CD14-positive monocyte (primary cell): ENCODE data around the gene DOCK3. TPM values are rescaled to one million over a fixed set of nuclear protein-coding genes. Genes with fewer than 3 reads are reported as not detected.

Source experiments
- DNase-seq, 3 donors: peaks; one replicate each; pipeline ENCODE4 v3.0.0-alpha.2; 2011 to 2022
- H2AFZ ChIP-seq: 2 replicates; pipeline ENCODE4 v1.6.0; 2012; ENCODE audit warnings: mild to moderate bottlenecking, low read depth, low read length, inconsistent platforms; ENCODE audit not compliant: insufficient read depth, poor library complexity, severe bottlenecking
- H3K27ac ChIP-seq, 2 donors: 1 replicate in 1 of 2; 2 replicates in 1 of 2; pipeline ENCODE4 v1.5.1; 2012 to 2013; ENCODE audit warnings: low read length in 2 of 2, control low read depth in 1 of 2, inconsistent platforms in 1 of 2, low read depth in 1 of 2, mild to moderate bottlenecking in 1 of 2
- H3K27me3 ChIP-seq, 2 donors: one replicate each; pipeline versions ENCODE4 v1.6.0 to v1.6.1; 2011 to 2013; ENCODE audit warnings: low read length in 2 of 2; ENCODE audit not compliant: control insufficient read depth in 2 of 2, insufficient read depth in 2 of 2
- H3K36me3 ChIP-seq, 2 donors: replicated peaks in 1 of 2; 1 replicate in 1 of 2; 2 replicates in 1 of 2; pipeline versions ENCODE4 v1.5.1 to v1.6.1; 2012 to 2013; ENCODE audit warnings: low read length in 2 of 2, control low read depth in 1 of 2, inconsistent platforms in 1 of 2, mild to moderate bottlenecking in 1 of 2; ENCODE audit not compliant: insufficient read depth in 2 of 2, control insufficient read depth in 1 of 2
- H3K4me1 ChIP-seq, 2 donors: 1 replicate in 1 of 2; 2 replicates in 1 of 2; pipeline versions ENCODE4 v1.5.1 to v1.6.1; 2012 to 2013; ENCODE audit warnings: low read length in 2 of 2, control low read depth in 1 of 2, inconsistent platforms in 1 of 2, mild to moderate bottlenecking in 1 of 2, moderate library complexity in 1 of 2; ENCODE audit not compliant: insufficient read depth in 2 of 2, control insufficient read depth in 1 of 2
- H3K4me2 ChIP-seq: replicated peaks from 2 replicates; pipeline ENCODE3; 2012; ENCODE audit warnings: low read length, moderate library complexity, mild to moderate bottlenecking; ENCODE audit not compliant: poor library complexity, severe bottlenecking; ENCODE audit errors: extremely low read depth
- H3K4me3 ChIP-seq, 3 experiments: fragments of 200-600 bp in 1 of 3; sonication (generic) in 1 of 3; replicated peaks in 1 of 3; 1 replicate in 2 of 3; 2 replicates in 1 of 3; pipeline ENCODE4 v1.5.1; 2011 to 2013; ENCODE audit warnings: low read length in 3 of 3, mild to moderate bottlenecking in 3 of 3, control low read depth in 2 of 3, low read depth in 2 of 3, inconsistent platforms in 1 of 3, moderate library complexity in 1 of 3
- H3K79me2 ChIP-seq: 2 replicates; pipeline ENCODE4 v1.6.0; 2012; ENCODE audit warnings: mild to moderate bottlenecking, control low read depth, inconsistent platforms, low read length, moderate library complexity; ENCODE audit not compliant: insufficient read depth
- H3K9ac ChIP-seq: 2 replicates; pipeline ENCODE4 v1.6.0; 2017; ENCODE audit warnings: low read length, mild to moderate bottlenecking; ENCODE audit not compliant: insufficient read depth, poor library complexity, severe bottlenecking
- H3K9me3 ChIP-seq, 2 donors: replicated peaks in 1 of 2; 1 replicate in 1 of 2; 2 replicates in 1 of 2; pipeline versions ENCODE4 v1.5.1 to v1.6.1; 2012 to 2013; ENCODE audit warnings: low read length in 2 of 2, control low read depth in 1 of 2; ENCODE audit not compliant: control insufficient read depth in 1 of 2, insufficient read depth in 1 of 2
- H4K20me1 ChIP-seq: 2 replicates; pipeline ENCODE4 v1.6.0; 2012; ENCODE audit warnings: mild to moderate bottlenecking, low read length, control low read depth, moderate library complexity; ENCODE audit not compliant: insufficient read depth
- H3K27ac Mint-ChIP-seq, 7 donors: one replicate each; pipeline ENCODE4 v1.8.0; 2020; ENCODE audit warnings: mild to moderate bottlenecking in 7 of 7, mixed read lengths in 7 of 7, moderate library complexity in 6 of 7, inconsistent platforms in 2 of 7
- H3K27me3 Mint-ChIP-seq, 3 donors: one replicate each; pipeline ENCODE4 v1.8.0; 2021 to 2022; ENCODE audit warnings: low read depth in 3 of 3, mild to moderate bottlenecking in 3 of 3, mixed read lengths in 3 of 3, moderate library complexity in 3 of 3, inconsistent platforms in 1 of 3
- H3K36me3 Mint-ChIP-seq, 2 donors: one replicate each; pipeline ENCODE4 v1.8.0; 2020; ENCODE audit warnings: mixed read lengths in 2 of 2, inconsistent platforms in 1 of 2, mild to moderate bottlenecking in 1 of 2
- H3K4me1 Mint-ChIP-seq: one replicate; pipeline ENCODE4 v1.8.0; 2020; ENCODE audit warnings: mild to moderate bottlenecking, mixed read lengths
- H3K4me3 Mint-ChIP-seq, 2 donors: one replicate each; pipeline ENCODE4 v1.8.0; 2020; ENCODE audit warnings: mild to moderate bottlenecking in 2 of 2, mixed read lengths in 2 of 2, moderate library complexity in 1 of 2
- H3K9me3 Mint-ChIP-seq, 7 donors: one replicate each; pipeline ENCODE4 v1.8.0; 2020 to 2022; ENCODE audit warnings: mixed read lengths in 7 of 7, mild to moderate bottlenecking in 6 of 7, moderate library complexity in 6 of 7, inconsistent platforms in 2 of 7
- CTCF ChIP-seq: fragments of 200-600 bp; IDR thresholded peaks from one replicate; pipeline ENCODE4 v1.8.0; 2022; ENCODE audit warnings: antibody characterized with exemption, mild to moderate bottlenecking
- WGBS: methylation state at CpG from one replicate; pipeline ENCODE4 v1.1.5; 2013; ENCODE audit warnings: missing lambda C conversion rate; ENCODE audit not compliant: insufficient coverage; 5-methylcytosine and 5-hydroxymethylcytosine counted together
- intact Hi-C, 2 donors: fragments of 100-400 bp; cut with micrococcal nuclease; formaldehyde crosslinking; loops; one replicate each; pipeline versions ENCODE4 v1.15.0 to v1.15.1; 2023
- polyA plus RNA-seq, 3 donors: library from polyadenylated mRNA; depleted of rRNA in 1 of 3; unstranded in 2 of 3; stranded (reverse) in 1 of 3; fragments of 300-500 nt in 2 of 3; fragments of >200 nt in 1 of 3; fragmentation: Illumina TruSeq in 2 of 3; gene quantifications; 1 replicate in 2 of 3; 2 replicates in 1 of 3; pipeline ENCODE4 v1.2.3, GENCODE V29; 2012 to 2021

DOCK3 gene
- polyA plus RNA-seq, 3 donors: 0.03 TPM; not detected in 1

DNA sequence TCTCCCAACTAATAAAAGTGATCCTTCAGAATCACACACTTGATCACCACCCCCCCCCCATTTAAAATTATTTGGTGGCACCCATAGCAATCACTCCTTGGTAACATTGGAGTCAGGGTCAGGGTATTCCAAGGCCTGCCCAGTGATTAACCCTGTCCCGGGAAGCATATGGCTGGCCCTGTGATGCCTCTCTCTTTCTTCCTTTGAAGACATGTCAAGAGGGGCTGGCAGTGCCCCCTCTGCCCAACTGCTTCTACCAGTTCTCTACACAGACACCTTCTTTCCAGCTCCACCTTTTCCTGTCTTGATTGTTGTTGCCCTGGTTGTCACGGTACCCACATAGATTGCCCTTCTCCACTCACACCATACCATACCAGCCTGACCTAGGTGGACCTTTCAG, 679.4 kb downstream of the DOCK3 start:
- Mint-ChIP-seq H3K27me3 (peaks cover 0 to 1% (median 0%) of the 10 kb centered on the region in 3 donors), H3K9me3 (peaks cover 0 to 4% (median 0%) of the 10 kb centered on the region in 7 donors), H3K4me1 (no peaks in the 10 kb centered on the region), H3K27ac (no peak overlapping the region), H3K4me3 (no peak overlapping the region), H3K36me3 (no peaks in the 10 kb centered on the region)
- Histone ChIP-seq H3K4me2 (no peak overlapping the region), H4K20me1 (no peaks in the 10 kb centered on the region), H3K9me3 (no peaks in the 10 kb centered on the region), H3K79me2 (no peaks in the 10 kb centered on the region), H3K36me3 (no peaks in the 10 kb centered on the region), H3K27ac (no peak overlapping the region), H3K4me1 (no peaks in the 10 kb centered on the region), H2AFZ (no peak overlapping the region), H3K9ac (no peak overlapping the region), H3K27me3 (no peaks in the 10 kb centered on the region), H3K4me3 (no peak overlapping the region)
- intact Hi-C loops: no loop called here
- 96% methylated on average over 2 of the region's 2 CpGs for WGBS
- no peak for TF ChIP-seq CTCF
- no peak for DNase-seq

GRCh38 chr3:51354731-51355615, 680.2 kb downstream of the DOCK3 start:
- Histone ChIP-seq H3K9ac (no peak overlapping the region), H3K9me3 (no peaks in the 10 kb centered on the region), H3K27me3 (no peaks in the 10 kb centered on the region), H2AFZ (no peak overlapping the region), H3K27ac (no peak overlapping the region), H4K20me1 (no peaks in the 10 kb centered on the region), H3K4me2 (no peak overlapping the region), H3K4me3 (no peak overlapping the region), H3K4me1 (no peaks in the 10 kb centered on the region), H3K36me3 (no peaks in the 10 kb centered on the region), H3K79me2 (no peaks in the 10 kb centered on the region)
- Mint-ChIP-seq H3K36me3 (no peaks in the 10 kb centered on the region), H3K27ac (no peak overlapping the region), H3K27me3 (peaks cover 0 to 1% (median 0%) of the 10 kb centered on the region in 3 donors), H3K9me3 (peaks cover 0 to 4% (median 0%) of the 10 kb centered on the region in 7 donors), H3K4me3 (no peak overlapping the region), H3K4me1 (no peaks in the 10 kb centered on the region)
- intact Hi-C loops: no loop called here
- DNase-seq: no peak
- TF ChIP-seq CTCF: no peak
- WGBS: 82% methylated on average over 4 of the region's 9 CpGs
